HUES64 (cell line): ENCODE results near the gene ADAMTS7.
"Not testable (repeated sequence)": the region's sequence is repeated elsewhere in the genome, so short reads cannot be mapped to it uniquely, and the experiment has no call there.

Experiments
- H3K27ac ChIP-seq: 2 replicates; pipeline ENCODE4 v1.7.0; 2013; ENCODE audit warnings: low read depth, low read length, inconsistent platforms
- H3K27me3 ChIP-seq: 2 replicates; pipeline ENCODE4 v1.6.1; 2013; ENCODE audit warnings: mild to moderate bottlenecking, low read length; ENCODE audit not compliant: insufficient read depth
- H3K36me3 ChIP-seq: 2 replicates; pipeline ENCODE4 v1.6.1; 2013; ENCODE audit warnings: mild to moderate bottlenecking, low read length; ENCODE audit not compliant: insufficient read depth
- H3K4me1 ChIP-seq: 2 replicates; pipeline ENCODE4 v1.6.1; 2013; ENCODE audit warnings: mild to moderate bottlenecking, low read length, moderate library complexity; ENCODE audit not compliant: insufficient read depth
- H3K4me3 ChIP-seq: 2 replicates; pipeline ENCODE4 v1.5.1; 2013; ENCODE audit warnings: mild to moderate bottlenecking, low read length, moderate library complexity
- H3K9ac ChIP-seq: 2 replicates; pipeline ENCODE4 v1.6.1; 2013; ENCODE audit warnings: mild to moderate bottlenecking, low read depth, low read length
- H3K9me3 ChIP-seq: 2 replicates; pipeline ENCODE4 v1.6.1; 2013; ENCODE audit warnings: low read depth, low read length; ENCODE audit not compliant: insufficient read depth
- WGBS: fragments of 150-250, 120-280 bp; methylation state at CpG from one replicate; pipeline ENCODE4 v1.1.7; 2013; ENCODE audit warnings: missing lambda C conversion rate; 5-methylcytosine and 5-hydroxymethylcytosine counted together

The ADAMTS7 gene

GRCh38 chr15:78778422-78778821, 32.8 kb downstream of the ADAMTS7 start:
- H3K9ac ChIP-seq, result no peak overlapping the region
- H3K9me3 ChIP-seq, result no peaks in the 10 kb centered on the region
- no peaks in the 10 kb centered on the region for H3K27me3 ChIP-seq
- H3K27ac ChIP-seq, result no peak overlapping the region
- H3K4me1 ChIP-seq, result no peaks in the 10 kb centered on the region
- WGBS, result 82% methylated on average over 5 of the region's 5 CpGs
- no peak overlapping the region for H3K4me3 ChIP-seq
- no peaks in the 10 kb centered on the region for H3K36me3 ChIP-seq

- H3K27ac ChIP-seq, H3K9ac ChIP-seq, H3K9me3 ChIP-seq, H3K36me3 ChIP-seq, H3K4me3 ChIP-seq, H3K4me1 ChIP-seq, H3K27me3 ChIP-seq: not testable (repeated sequence)
- WGBS, result 94% methylated on average over 12 of the region's 12 CpGs
Observed at GRCh38 chr15:78777953-78778345, 33.3 kb downstream of the ADAMTS7 start.

GRCh38 chr15:78777290-78777952, 33.8 kb downstream of the ADAMTS7 start:
- not testable (repeated sequence) for H3K27me3 ChIP-seq, H3K27ac ChIP-seq, H3K36me3 ChIP-seq, H3K9me3 ChIP-seq, H3K9ac ChIP-seq, H3K4me3 ChIP-seq, H3K4me1 ChIP-seq
- 93% methylated on average over 23 of the region's 26 CpGs for WGBS

- 95% methylated on average over 22 of the region's 25 CpGs for WGBS
- H3K27ac ChIP-seq, H3K27me3 ChIP-seq, H3K36me3 ChIP-seq, H3K9me3 ChIP-seq, H3K4me1 ChIP-seq, H3K4me3 ChIP-seq, H3K9ac ChIP-seq: not testable (repeated sequence)
Observed at GRCh38 chr15:78776046-78776925, 35.0 kb downstream of the ADAMTS7 start.

- H3K4me3 ChIP-seq, result no peak overlapping the region
- H3K36me3 ChIP-seq, result no peaks in the 10 kb centered on the region
- WGBS, result 95% methylated on average over 8 of the region's 8 CpGs
- no peaks in the 10 kb centered on the region for H3K9me3 ChIP-seq
- H3K27me3 ChIP-seq, result no peaks in the 10 kb centered on the region
- H3K9ac ChIP-seq, result no peak overlapping the region
- H3K4me1 ChIP-seq, result no peaks in the 10 kb centered on the region
- no peak overlapping the region for H3K27ac ChIP-seq
Observed at GRCh38 chr15:78775472-78775871, 35.8 kb downstream of the ADAMTS7 start.

GRCh38 chr15:78774451-78774990, 36.7 kb downstream of the ADAMTS7 start:
- not testable (repeated sequence) for H3K9ac ChIP-seq, H3K4me3 ChIP-seq, H3K4me1 ChIP-seq, H3K27me3 ChIP-seq, H3K36me3 ChIP-seq, H3K9me3 ChIP-seq, H3K27ac ChIP-seq
- WGBS, result 85% methylated on average over 15 of the region's 15 CpGs

GRCh38 chr15:78773765-78774450, 37.4 kb downstream of the ADAMTS7 start:
- not testable (repeated sequence) for H3K9ac ChIP-seq, H3K4me1 ChIP-seq, H3K9me3 ChIP-seq, H3K4me3 ChIP-seq, H3K36me3 ChIP-seq, H3K27me3 ChIP-seq, H3K27ac ChIP-seq
- WGBS, result 95% methylated on average over 25 of the region's 25 CpGs

GRCh38 chr15:78772738-78773137, 38.5 kb downstream of the ADAMTS7 start:
- Histone ChIP-seq H3K27ac (no peak overlapping the region), H3K27me3 (no peaks in the 10 kb centered on the region), H3K4me1 (peaks cover 4% of the 10 kb centered on the region; the same call in 1 of the 2 replicates), H3K9ac (no peak overlapping the region), H3K9me3 (no peaks in the 10 kb centered on the region), H3K36me3 (no peaks in the 10 kb centered on the region), H3K4me3 (no peak overlapping the region)
- 96% methylated on average over 4 of the region's 11 CpGs for WGBS

GRCh38 chr15:78771436-78772000, 39.7 kb downstream of the ADAMTS7 start:
- not testable (repeated sequence) for H3K27ac ChIP-seq, H3K36me3 ChIP-seq, H3K9me3 ChIP-seq, H3K4me3 ChIP-seq, H3K27me3 ChIP-seq, H3K4me1 ChIP-seq, H3K9ac ChIP-seq
- 90% methylated on average over 23 of the region's 23 CpGs for WGBS

- not testable (repeated sequence) for H3K9me3 ChIP-seq, H3K27ac ChIP-seq, H3K4me3 ChIP-seq, H3K9ac ChIP-seq, H3K36me3 ChIP-seq, H3K4me1 ChIP-seq, H3K27me3 ChIP-seq
- 94% methylated on average over 9 of the region's 9 CpGs for WGBS
Observed at GRCh38 chr15:78771020-78771419, 40.2 kb downstream of the ADAMTS7 start.
